Stomach (tissue), 4 donors: Measurements from ENCODE around the gene ZNF654.

Experiments used
- POLR2A ChIP-seq, 4 donors: fragments of 450-650 bp; IDR thresholded peaks; one replicate each; pipeline ENCODE4 v1.6.1; 2016; ENCODE audit warnings: antibody characterized with exemption in 4 of 4, control low read depth in 2 of 4, mild to moderate bottlenecking in 1 of 4, moderate library complexity in 1 of 4
- TF ChIP-seq, protein P1 (sequence below), 7 experiments: fragments of 450-650 bp in 4 of 7; fragments of 200-600 bp in 3 of 7; sonication (generic) in 3 of 7; IDR thresholded peaks; one replicate each; pipeline ENCODE4 v1.5.1; 2016 to 2019; ENCODE audit warnings: antibody characterized with exemption in 7 of 7, control low read depth in 2 of 7, mild to moderate bottlenecking in 1 of 7

DNA sequence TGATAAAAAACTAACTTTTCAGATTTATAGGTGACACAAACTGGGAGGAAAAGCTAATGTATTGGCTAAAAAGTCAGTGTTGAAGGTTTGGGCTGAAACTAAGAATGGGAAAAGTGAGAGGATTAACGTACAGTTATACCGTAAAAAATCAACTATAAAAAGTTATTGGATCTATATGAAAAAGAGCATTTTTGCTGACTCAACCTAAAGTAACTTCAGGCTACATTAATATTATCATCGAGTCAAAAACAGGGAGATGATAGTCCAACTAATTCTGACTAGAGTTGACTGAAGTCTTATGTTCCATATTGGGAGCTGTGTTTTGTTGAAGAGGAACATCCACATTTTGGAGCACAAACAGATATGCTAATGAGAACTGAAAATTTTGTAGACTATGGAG, 19.9 kb downstream of the ZNF654 start:
- TF ChIP-seq, protein P1, sequence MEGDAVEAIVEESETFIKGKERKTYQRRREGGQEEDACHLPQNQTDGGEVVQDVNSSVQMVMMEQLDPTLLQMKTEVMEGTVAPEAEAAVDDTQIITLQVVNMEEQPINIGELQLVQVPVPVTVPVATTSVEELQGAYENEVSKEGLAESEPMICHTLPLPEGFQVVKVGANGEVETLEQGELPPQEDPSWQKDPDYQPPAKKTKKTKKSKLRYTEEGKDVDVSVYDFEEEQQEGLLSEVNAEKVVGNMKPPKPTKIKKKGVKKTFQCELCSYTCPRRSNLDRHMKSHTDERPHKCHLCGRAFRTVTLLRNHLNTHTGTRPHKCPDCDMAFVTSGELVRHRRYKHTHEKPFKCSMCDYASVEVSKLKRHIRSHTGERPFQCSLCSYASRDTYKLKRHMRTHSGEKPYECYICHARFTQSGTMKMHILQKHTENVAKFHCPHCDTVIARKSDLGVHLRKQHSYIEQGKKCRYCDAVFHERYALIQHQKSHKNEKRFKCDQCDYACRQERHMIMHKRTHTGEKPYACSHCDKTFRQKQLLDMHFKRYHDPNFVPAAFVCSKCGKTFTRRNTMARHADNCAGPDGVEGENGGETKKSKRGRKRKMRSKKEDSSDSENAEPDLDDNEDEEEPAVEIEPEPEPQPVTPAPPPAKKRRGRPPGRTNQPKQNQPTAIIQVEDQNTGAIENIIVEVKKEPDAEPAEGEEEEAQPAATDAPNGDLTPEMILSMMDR (IDR thresholded peaks at IDR 0.05), result no peak
- TF ChIP-seq POLR2A (IDR thresholded peaks at IDR 0.05), result no peak
